Parathyroid adenoma (tissue), 2 donors: ENCODE measurements around the gene FRMPD1.

Source experiments
- H2AFZ ChIP-seq: fragments of 300-600 bp; sonication (generic); one replicate; pipeline ENCODE4 v1.7.0; 2017; ENCODE audit warnings: antibody characterized with exemption, mild to moderate bottlenecking
- H3K27ac ChIP-seq: fragments of 300-600 bp; sonication (generic); one replicate; pipeline ENCODE4 v1.7.0; 2017
- H3K27me3 ChIP-seq: fragments of 300-600 bp; sonication (generic); one replicate; pipeline ENCODE4 v1.7.0; 2017; ENCODE audit warnings: low read length; ENCODE audit not compliant: control insufficient read depth, insufficient read depth
- H3K36me3 ChIP-seq: fragments of 300-600 bp; sonication (generic); one replicate; pipeline ENCODE4 v1.7.0; 2017; ENCODE audit warnings: low read length; ENCODE audit not compliant: control insufficient read depth, insufficient read depth
- H3K4me1 ChIP-seq: fragments of 300-600 bp; sonication (generic); one replicate; pipeline ENCODE4 v1.7.0; 2017; ENCODE audit warnings: control low read depth
- H3K4me2 ChIP-seq: fragments of 300-600 bp; sonication (generic); one replicate; pipeline ENCODE4 v1.7.0; 2017; ENCODE audit warnings: low read length
- H3K4me3 ChIP-seq: fragments of 300-600 bp; sonication (generic); one replicate; pipeline ENCODE4 v1.7.0; 2017; ENCODE audit warnings: low read depth, low read length
- H3K79me2 ChIP-seq: fragments of 300-600 bp; sonication (generic); one replicate; pipeline ENCODE4 v1.7.0; 2017; ENCODE audit warnings: control low read depth
- H3K9ac ChIP-seq: fragments of 300-600 bp; sonication (generic); one replicate; pipeline ENCODE4 v1.7.0; 2017; ENCODE audit warnings: mild to moderate bottlenecking
- H3K9me3 ChIP-seq: fragments of 300-600 bp; sonication (generic); one replicate; pipeline ENCODE4 v1.7.0; 2017; ENCODE audit warnings: low read length; ENCODE audit not compliant: control insufficient read depth
- CTCF ChIP-seq: fragments of 300-600 bp; sonication (generic); IDR thresholded peaks from one replicate; pipeline ENCODE4 v1.7.0; 2017; ENCODE audit warnings: antibody characterized with exemption, mild to moderate bottlenecking
- donor health status: primary hyperparathyroidism.

Gene FRMPD1

GRCh38 chr9:37727013-37727412 is 76.3 kb downstream of the FRMPD1 start:
- Histone ChIP-seq H3K4me3 (no peak overlapping the region), H3K9ac (no peak overlapping the region), H3K79me2 (no peaks in the 10 kb centered on the region)

GRCh38 chr9:37729499-37729898 is 78.7 kb downstream of the FRMPD1 start:
- Histone ChIP-seq H3K4me3 (no peak overlapping the region), H2AFZ (no peak overlapping the region), H3K9me3 (no peaks in the 10 kb centered on the region), H3K79me2 (no peaks in the 10 kb centered on the region), H3K36me3 (no peaks in the 10 kb centered on the region), H3K27me3 (no peaks in the 10 kb centered on the region), H3K9ac (no peak overlapping the region), H3K4me2 (no peak overlapping the region), H3K27ac (no peak overlapping the region), H3K4me1 (no peaks in the 10 kb centered on the region)
- no peak for TF ChIP-seq CTCF

More at GRCh38 chr9:37727013-37727412, 76.3 kb downstream of the FRMPD1 start:
- H3K4me1 ChIP-seq, result no peaks in the 10 kb centered on the region
- no peaks in the 10 kb centered on the region for H3K27me3 ChIP-seq
- H3K4me2 ChIP-seq, result no peak overlapping the region
- H3K9me3 ChIP-seq, result no peaks in the 10 kb centered on the region
- H3K27ac ChIP-seq, result no peak overlapping the region
- TF ChIP-seq CTCF, result no peak
- H3K36me3 ChIP-seq, result no peaks in the 10 kb centered on the region
- no peak overlapping the region for H2AFZ ChIP-seq

GRCh38 chr9:37730256-37730655 is 79.5 kb downstream of the FRMPD1 start:
- no peak overlapping the region for H3K27ac ChIP-seq
- no peak overlapping the region for H3K4me3 ChIP-seq
- no peaks in the 10 kb centered on the region for H3K36me3 ChIP-seq
- H3K4me1 ChIP-seq, result no peaks in the 10 kb centered on the region
- no peak for TF ChIP-seq CTCF
- no peaks in the 10 kb centered on the region for H3K79me2 ChIP-seq
- H3K27me3 ChIP-seq, result no peaks in the 10 kb centered on the region
- H3K4me2 ChIP-seq, result no peak overlapping the region
- H3K9ac ChIP-seq, result no peak overlapping the region
- no peak overlapping the region for H2AFZ ChIP-seq
- no peaks in the 10 kb centered on the region for H3K9me3 ChIP-seq

GRCh38 chr9:37730839-37731238 is 80.1 kb downstream of the FRMPD1 start:
- TF ChIP-seq CTCF, result no peak
- no peaks in the 10 kb centered on the region for H3K36me3 ChIP-seq
- H3K27me3 ChIP-seq, result no peaks in the 10 kb centered on the region
- H3K9me3 ChIP-seq, result no peaks in the 10 kb centered on the region
- H3K9ac ChIP-seq, result no peak overlapping the region
- H3K4me3 ChIP-seq, result no peak overlapping the region
- no peaks in the 10 kb centered on the region for H3K4me1 ChIP-seq
- no peak overlapping the region for H2AFZ ChIP-seq
- no peaks in the 10 kb centered on the region for H3K79me2 ChIP-seq
- no peak overlapping the region for H3K4me2 ChIP-seq
- no peak overlapping the region for H3K27ac ChIP-seq

- Histone ChIP-seq H3K36me3 (no peaks in the 10 kb centered on the region), H3K9ac (no peak overlapping the region), H3K4me1 (no peaks in the 10 kb centered on the region), H3K4me3 (no peak overlapping the region), H3K27ac (no peak overlapping the region), H2AFZ (no peak overlapping the region), H3K79me2 (no peaks in the 10 kb centered on the region), H3K9me3 (no peaks in the 10 kb centered on the region), H3K4me2 (no peak overlapping the region), H3K27me3 (no peaks in the 10 kb centered on the region)
- no peak for TF ChIP-seq CTCF
Observed at GRCh38 chr9:37732086-37732741, 81.5 kb downstream of the FRMPD1 start.
